ENCODE measurements around the gene NTRK3.

Gene NTRK3

DNA sequence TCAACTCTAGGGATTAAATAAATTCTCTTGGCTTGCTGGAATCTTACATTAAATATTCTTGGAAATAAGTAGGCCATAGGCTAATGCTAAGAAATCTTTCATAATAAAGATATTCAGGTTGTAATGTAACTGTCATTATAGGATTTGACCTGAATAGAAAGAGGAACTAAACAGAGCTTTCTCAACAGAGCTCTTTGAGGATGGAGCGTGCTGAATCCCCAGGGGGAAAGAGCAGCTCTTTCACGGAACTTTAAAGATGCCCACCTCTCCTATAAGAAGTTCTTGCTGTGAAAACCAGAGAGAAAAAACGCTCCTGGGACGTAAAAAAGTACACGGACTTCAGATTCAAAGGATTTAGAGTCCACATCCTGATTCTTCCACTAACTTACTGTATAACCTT is 77.9 kb downstream of the NTRK3 start:
- no peak for DNase-seq

DNA sequence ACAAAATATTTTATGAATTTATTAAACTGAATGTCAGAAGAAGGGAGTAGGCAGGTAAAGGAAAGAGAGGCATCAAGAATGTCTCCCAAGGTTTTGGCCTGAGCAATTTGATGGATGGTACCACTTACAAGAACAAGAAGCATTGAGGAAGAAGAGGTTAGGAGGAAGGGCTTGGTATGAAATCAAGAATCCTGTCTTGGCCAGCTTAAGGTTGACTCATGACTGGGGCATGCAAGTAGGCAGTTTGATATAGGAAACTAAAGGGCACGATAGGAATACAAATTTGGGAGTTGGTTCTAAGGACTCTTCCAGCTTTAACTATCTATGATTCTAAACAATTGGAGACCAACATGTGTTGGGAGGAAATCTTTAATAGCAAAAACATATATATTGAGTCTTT is 79.1 kb downstream of the NTRK3 start:
- no peak for DNase-seq

DNA sequence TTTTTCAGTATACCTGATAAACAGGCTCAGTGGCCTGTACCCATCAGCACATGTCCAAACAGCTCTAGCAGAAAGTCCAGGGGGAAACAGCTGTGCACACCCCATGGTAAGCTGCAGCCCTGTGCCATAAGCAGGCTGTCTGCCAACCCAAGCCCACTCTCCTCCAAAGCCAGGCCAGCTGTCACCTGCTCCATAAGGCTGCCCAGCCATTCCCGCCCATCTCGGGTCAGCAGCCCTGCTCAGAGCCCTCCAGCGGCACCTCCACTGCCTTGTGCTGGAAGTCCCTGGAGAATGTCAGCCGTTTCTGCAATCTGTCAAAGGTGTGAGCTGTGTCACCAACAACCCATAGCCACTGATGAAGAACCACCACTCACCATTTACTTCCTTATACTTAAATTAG is 82.0 kb downstream of the NTRK3 start:
- DNase-seq = no peak

DNA sequence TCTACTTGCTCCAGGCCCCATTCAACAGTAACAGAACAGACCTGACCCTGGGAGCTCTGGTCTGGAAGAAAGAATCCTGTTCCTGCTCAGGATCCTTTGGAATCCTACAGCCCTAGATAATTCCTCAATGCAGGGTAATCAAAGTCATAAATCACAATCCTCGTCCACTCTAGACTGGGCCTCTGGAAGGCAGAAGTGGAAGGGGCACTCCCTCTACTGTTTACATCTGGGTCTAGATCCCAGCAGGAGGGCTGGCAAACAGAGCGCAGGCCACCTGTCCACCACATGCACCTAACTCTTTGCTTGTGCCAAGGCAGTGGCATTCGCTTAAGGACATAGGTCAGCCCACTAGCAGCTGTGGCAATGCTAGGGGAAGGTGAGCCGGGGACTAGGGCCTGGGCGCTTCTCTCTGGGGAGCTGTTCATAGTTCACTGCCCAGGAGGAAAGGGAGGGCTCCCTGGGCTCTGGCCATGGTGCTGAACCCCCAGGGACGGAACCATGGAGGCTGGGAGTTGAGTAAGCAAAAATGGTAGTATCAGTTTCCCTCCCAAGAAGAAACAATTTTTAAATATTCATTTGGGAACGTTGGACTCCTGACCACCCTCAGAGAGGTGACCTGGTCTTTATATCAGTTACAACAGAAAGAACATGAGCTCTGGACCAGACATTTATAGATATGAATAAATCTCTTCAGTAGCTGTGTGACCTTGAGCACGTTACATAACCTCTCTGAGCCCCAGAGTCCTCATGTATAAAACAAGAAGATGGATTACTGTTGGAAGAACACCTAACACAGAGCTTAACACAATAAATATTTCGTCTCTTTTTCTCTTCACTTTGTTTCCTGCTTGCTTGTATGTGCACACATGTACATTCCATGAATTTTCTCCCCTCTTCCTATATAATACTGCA is 90.2 kb downstream of the NTRK3 start:
- DNase-seq = no peak

DNA sequence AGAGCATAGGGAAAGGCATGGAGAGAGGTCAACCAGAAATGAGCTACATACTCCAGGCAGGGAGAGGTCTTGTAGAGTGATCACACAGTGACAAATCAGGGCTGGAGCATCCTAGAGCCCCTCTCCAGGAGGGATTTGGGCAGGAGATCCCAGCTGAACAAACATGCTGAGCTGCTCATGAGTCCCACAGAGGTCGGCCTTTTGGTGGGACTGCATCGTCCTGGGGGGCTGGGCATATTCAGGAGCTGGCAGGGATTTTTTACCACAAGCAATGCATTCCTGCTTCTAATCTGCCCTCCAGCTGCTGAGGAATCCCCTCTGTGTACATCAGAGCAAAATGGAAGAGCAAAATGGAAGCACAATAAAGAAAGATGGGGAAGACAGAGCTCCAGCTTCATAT is 94.9 kb downstream of the NTRK3 start:
- no peak for DNase-seq

DNA sequence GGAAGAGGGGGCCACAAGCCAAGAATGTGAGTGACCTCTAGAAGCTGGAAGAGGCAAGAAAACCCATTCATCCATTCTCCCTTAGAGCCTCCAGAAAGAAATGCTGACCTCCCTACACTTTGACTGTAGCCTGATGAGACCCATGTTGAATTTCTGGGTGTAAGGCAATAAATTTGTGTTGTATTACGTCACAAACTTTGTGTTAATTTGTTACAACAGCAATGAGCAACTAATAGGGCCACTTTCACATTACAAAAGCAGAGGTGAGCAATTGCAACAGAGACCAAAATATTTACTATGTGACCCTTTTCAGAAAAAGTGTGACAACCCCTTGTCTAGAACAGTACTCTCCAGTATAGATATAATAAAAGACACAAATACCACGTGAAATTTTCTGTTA is 101.2 kb downstream of the NTRK3 start:
- DNase-seq = no peak

DNA sequence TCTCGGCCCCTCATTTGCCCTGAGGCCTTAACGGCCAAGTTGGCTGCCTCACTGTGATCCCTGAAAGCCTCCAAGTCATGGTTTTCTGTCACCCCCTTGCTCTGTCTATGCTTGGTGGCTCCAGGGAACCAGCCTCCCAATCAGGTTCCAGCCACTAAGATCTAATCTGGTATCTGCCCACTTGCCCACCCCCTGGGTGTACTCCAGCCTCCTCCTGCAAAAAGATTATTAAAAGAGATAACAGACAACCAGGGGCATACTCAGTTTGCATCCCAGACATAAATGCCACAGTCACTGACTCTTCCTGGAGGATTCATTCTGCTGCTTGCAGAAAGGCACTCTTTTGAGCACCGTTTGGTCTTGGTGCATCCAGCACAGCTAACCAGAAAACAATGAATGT is 103.9 kb downstream of the NTRK3 start:
- DNase-seq = no peak

DNA sequence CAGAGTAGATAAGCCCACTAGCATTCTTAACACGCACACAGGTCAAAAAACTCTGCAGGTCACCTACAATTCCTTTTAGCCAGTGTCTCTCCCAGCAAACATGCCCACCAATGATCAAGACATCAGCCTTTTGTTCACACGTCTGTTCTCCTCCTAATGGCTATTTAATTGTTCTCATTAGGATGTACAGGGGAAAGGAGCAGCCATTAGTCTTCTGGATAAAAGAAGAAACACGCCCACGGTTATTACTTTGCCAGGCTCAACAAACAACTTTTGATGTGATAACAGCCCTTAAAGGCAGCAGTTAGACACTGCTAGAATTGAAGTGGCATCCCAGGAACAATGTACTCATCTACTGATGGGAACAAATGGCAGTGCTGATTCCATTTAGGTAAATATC is 108.8 kb downstream of the NTRK3 start:
- DNase-seq = no peak

DNA sequence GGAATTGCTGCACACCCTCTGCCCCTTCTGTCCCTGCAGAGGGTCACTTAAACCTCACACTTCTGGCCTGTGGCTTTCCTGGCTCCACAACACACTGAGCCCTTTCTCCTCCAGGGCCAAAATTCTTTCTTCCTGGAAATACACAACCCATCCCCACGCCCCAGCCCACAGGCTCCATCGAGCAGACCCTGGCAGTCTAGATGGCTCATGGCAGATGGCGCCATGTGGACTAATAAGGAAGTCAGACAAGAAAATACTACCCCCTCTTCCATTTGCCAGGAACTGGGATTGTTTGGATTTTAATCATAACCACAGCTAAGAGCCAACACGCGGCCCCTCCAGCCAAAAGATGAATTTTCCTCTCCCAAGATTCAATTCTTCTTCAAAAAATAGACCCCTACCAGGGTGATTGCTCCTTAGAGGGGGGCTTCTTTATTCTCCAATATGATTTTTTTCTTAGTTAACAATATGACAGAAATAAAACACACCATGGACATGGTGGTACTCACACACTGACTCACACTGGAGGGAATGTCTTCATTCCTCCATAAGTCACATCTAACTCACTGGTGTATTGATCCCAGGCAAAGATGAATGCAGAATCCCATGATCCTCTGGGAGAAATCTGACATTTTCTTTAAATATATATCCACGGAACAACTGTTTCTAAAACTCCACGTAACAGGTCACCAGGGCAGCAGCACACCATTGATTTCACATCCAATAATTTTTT is 111.5 kb downstream of the NTRK3 start:
- DNase-seq = no peak

DNA sequence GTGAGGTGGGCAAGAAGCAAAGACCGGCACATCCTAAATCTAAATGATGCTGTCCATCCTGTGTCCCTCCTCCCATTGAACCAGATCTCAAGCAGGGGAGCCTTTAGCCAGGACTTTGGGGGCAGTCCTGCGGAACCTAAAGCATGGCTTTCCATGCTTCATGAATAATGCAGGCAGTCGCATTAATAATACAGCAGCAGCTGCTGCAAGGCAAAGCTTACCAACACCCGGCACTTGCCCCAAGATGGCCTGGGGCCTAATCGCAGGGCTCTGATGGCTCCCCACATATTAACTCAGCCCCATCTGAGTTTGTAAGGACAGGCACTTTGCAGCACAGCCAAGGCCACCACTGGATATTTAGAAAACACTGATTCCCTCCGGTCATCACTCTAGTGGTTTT is 114.4 kb downstream of the NTRK3 start:
- DNase-seq = no peak

DNA sequence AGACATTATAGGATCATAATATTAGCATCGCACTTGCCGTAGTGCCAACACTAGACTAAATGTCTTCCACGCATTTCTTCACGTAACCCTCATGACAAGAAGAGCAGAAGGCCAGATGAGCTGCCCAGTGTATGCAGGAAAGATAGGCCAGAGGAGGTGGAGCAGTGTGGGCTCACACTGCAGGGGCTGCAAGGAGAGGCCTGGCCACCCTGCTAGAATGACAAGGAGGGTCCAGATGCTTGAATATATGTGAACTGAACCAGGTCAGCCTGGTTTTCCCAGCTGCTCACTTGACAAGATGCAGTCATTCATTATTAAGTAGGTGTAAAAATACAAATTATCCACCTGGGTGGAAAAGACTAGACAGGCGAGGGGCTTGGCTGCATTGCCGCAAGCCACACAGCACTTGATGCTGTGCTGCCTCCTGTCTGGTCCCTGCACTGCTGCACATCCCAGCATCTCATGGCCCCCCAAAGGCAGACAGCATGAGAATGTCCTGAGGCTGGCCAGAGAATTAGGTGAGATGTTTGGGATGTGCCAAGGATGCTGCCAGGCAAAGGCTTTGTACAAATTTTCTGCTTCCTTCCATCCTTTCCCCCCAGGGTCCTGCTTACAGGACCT is 115.2 kb downstream of the NTRK3 start:
- DNase-seq = no peak

DNA sequence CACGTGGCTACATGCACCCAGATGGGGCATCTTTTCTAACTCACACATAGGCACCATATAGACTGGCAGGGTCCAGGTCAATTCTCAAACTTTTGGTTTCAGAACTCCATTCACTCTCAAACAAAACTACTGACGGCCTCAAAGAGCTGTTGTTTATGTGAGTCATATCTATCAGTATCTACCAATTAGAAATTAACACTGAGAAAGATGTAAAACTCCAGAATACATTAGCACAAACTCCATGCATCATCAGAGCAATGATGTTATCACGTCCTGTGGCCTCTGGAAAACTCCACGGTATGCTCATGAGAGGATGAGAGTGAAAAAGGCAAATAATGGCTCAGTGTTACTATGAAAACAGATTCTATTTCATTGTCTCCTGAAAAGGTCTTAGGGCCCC is 116.1 kb downstream of the NTRK3 start:
- DNase-seq = no peak

DNA sequence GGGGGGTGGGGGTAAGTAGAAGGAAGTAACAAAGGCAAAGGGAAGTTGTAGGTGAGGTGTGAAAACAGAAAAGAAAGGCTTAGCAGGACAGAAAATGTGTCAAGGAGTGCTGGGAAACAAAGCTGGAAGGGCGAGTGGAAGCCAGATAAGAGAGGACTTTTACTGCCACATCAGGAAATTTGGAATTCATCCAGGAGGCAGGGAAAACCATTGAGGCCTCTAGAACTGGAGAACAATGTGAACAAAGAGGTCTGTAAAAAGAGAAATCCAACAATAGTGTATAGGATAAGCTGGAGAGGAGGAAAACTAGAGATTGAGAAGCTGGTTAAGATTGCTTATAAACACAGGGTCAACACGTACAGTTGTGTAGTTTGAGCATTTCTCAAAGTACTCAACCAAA is 116.6 kb downstream of the NTRK3 start:
- no peak for DNase-seq

DNA sequence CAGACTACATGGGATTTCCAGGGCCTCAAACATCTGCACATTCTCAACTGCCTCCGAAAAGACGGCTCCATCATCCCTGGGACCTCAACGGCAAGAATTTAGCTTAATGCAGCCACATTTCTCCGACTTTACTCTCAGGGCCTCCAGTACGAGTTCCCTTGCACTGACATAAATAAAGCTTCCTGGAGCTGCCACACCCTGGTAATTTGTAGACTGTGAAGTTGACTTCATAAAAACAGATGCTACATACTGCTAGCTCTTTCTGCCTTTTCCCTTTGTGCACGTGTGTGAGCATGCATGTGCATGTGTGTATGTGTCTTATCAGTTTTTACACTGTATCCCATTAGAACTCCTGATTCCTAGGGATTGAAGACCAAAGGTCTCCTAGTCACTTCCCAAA is 122.7 kb downstream of the NTRK3 start:
- no peak for DNase-seq

DNA sequence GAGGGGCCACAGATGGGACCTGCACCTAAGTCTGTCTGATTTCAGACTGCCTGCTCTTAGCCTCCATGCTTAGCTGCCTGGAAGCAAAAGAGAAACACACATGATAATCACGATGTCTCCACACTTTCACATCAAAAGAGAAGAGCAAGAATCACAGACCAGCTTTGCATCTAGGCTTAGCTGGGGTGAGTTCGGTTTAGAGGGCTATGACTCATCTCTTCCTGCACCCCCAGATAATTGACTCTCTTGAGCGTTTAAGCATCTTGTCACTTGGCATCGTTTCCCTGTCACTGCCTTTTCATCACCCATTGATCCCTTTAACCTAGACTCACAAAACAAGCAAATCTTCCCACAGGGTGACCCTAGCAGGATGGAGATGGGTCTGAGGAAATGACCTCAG is 124.0 kb downstream of the NTRK3 start:
- DNase-seq = no peak

DNA sequence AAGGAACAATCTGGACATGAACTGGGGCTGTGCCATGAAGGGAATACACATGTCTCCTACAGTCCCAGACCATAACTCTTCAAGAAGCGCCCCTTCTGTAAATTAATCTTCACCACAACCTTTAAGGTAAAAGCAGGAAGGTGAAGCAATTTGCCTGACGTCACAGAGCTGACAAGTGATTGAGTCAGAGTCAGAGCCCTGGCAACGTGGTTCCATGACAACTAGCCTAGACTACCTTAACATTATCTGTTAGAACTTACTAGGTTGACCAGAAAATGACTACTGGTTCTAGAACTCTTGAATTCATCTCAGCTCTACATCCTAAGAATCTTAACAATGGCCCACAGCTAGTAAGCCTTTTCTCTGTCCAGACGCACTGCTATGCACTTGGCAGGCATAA is 124.6 kb downstream of the NTRK3 start:
- no peak for DNase-seq

DNA sequence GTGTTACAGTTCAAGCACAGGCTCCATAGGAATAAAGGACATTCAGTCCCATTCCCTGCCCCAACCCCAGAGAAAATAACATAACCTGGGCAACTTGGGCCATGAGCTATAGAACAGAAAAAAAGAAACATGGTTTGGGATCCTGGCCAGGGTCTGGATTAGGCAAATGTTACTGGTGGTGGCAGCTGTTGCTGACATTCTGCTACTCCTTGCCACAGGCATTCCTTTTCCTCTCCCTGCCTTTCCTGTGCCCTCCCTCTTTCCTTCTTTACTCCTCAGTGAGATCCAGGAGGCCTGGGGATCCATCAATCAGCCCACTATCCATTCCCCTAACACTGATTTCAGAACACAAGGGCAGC is 129.1 kb downstream of the NTRK3 start:
- no peak for DNase-seq

DNA sequence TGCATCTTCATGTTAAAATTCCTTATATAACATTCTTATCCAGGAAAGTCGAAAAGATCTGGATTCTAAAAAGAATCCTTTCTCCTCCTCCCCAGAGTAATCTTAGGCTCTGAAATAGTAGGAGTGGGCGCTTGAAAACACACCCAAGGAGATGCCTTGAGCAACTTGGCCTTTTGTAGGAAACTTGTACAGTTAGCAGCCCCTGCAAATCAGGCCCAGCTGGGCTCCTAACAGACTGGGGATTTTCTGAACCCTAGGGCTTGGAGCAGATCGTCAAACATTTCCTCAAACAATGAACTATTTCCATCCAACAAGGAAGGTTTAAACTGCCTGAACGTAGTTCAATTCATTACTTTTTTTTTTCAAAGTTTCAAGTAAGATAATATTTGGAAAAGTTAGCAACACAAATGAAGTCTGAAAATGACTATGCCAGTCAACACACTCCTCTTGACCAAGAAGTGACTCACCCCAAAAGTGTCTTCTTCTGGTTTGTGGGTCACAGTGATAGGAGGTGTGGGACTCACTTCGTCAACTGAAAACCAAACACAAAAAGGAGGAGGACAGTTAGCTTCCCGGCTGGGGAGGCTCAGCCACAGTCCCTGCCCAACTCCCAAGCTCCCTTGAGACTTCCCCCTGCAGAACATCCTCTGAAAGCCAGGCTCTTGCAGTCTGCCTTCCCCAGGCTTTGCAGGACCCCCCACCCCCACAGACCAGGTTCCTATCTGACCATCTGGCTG is 129.7 kb downstream of the NTRK3 start:
- no peak for DNase-seq

DNA sequence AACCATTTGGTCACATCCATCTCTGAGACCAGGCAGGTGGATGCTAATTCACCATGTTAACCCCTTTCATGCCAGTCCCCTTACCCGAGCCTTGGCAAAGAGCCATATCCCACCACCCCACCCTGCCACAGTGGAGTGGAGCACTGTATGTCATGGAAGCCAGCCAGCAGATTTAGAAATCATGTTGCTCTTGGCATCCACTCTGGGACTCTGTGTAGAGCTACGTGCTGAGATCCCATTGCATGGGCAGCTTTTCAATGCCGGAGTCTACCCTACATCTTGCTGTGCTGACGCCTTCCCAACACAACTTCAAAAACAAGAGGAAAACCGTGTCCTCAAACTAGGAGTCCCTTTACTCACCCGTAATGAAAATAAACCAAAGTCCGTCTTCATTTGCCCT is 131.0 kb downstream of the NTRK3 start:
- DNase-seq = no peak

DNA sequence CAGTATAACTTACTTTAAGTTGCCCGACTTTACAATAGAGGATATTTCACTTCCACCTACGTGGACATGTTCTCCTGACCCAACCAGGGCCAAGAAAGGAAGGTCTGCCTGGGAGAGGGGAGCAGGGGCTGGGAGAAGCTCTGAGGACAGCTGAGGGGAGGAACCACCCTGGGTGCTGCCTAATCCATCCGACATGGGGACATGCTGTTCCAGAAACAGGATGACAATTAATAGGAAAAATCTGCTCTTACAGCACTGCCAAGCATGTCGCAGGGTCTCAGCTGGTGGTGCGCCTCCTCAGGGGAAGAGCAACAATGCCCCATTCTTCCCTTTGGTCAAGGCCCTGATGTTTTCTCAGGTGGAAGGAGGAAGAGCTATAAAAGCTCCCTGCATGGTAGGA is 132.3 kb downstream of the NTRK3 start:
- DNase-seq = no peak

DNA sequence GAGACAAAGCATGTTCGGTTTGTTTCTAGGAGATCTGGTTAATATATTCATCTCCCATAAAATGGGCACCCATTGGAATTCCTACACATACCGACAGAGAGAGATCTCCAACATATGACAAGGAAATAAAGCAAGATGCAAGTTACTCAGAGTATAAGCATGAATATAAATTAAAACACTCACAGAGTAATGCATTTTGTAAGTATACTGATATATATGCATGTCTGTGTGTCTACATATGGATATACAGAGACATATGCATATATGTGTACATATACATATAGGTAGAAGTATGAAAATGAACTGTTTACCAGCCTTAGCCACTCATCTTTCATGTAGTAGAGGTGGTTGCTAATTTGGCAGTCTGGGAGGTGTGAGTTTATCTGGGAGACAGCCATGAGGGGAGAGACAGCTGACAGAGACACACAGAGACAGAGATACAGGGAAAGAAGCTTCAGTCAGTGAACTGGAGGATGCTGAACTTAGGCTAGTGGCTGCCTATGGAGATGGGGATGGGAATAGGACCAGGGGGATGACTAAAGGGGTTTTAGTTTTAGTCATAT is 134.5 kb downstream of the NTRK3 start:
- DNase-seq = no peak

DNA sequence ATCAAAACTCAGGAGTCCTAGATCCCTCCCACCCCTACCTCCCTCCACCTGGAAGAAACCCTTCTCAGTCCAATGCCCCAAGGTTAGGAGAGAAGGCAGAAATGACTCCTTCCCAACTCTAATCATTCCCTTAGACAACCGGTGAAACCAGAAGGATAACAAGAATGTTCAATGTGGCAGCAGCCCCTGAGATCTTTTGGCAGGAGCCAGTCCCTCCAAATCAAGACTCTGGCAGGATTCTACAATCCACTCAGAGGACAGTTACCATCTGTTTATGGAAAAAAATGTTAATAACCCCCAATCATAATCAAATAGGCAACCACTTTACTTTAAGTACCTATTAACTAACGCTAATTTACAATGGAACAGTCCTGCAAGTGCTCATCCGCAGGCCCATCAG is 136.5 kb downstream of the NTRK3 start:
- DNase-seq = no peak

DNA sequence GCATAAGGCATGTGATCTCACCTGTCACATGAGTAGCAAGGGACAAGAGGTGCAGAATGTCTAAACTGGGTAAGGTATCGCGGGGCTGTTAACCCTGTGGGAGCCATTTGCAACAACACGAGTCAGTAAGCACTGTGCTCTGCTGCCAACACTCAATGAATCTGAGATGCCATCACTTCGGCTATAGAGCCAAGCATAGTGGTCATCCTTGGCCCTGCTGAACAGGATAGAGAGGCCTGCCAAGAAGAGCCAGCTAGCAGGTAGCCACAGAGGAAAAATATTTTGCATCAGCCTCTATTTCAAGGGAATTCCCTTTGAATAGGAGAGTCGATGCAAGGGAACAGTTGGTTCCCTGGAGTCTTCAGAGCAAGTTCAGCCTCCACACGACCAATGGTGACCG is 137.8 kb downstream of the NTRK3 start:
- no peak for DNase-seq
